GM12878 (cell line): ENCODE data around the gene WDR74. TPM values are rescaled to one million over a fixed set of nuclear protein-coding genes. Genes with fewer than 3 reads are reported as not detected.

Experiments used
- BMI1 ChIP-seq: fragments of 450-650 bp; IDR thresholded peaks from 2 replicates; pipeline ENCODE4 v1.6.1; 2016; ENCODE audit warnings: mild to moderate bottlenecking, moderate library complexity, borderline replicate concordance
- CHD4 ChIP-seq: fragments of 200-600 bp; sonication (generic); IDR thresholded peaks from 2 replicates; pipeline ENCODE4 v1.6.1; 2016; ENCODE audit warnings: mild to moderate bottlenecking
- GATAD2B ChIP-seq: fragments of 450-650 bp; conservative IDR thresholded peaks from 2 replicates; pipeline ENCODE4 v1.6.1; 2017; ENCODE audit warnings: low read depth, mild to moderate bottlenecking, moderate library complexity
- KDM1A ChIP-seq: fragments of 200-600 bp; sonication (generic); IDR thresholded peaks from 2 replicates; pipeline ENCODE4 v1.6.1; 2016; ENCODE audit warnings: borderline replicate concordance
- KLF5 ChIP-seq: fragments of 450-650 bp; IDR thresholded peaks from 2 replicates; pipeline ENCODE4 v1.6.1; 2014; ENCODE audit warnings: mild to moderate bottlenecking; ENCODE audit not compliant: partially characterized antibody
- MTA3 ChIP-seq: IDR thresholded peaks from 2 replicates; pipeline ENCODE4 v1.6.1; 2012; ENCODE audit warnings: low read length, inconsistent platforms, borderline replicate concordance
- NFYA ChIP-seq: IDR thresholded peaks from 2 replicates; pipeline ENCODE4 v1.6.1; 2011; ENCODE audit warnings: low read depth, mild to moderate bottlenecking, low read length, improper control_type of control experiment, borderline replicate concordance
- NR2C1 ChIP-seq: fragments of 450-650 bp; IDR thresholded peaks from 2 replicates; pipeline ENCODE4 v1.6.1; 2017; ENCODE audit warnings: antibody characterized with exemption, mild to moderate bottlenecking, moderate library complexity
- NR2C2 ChIP-seq: IDR thresholded peaks from 2 replicates; pipeline ENCODE4 v1.6.1; 2011; ENCODE audit warnings: borderline replicate concordance, low read depth; ENCODE audit not compliant: control insufficient read depth, insufficient read length
- PAX8 ChIP-seq: fragments of 450-650 bp; IDR thresholded peaks from 2 replicates; pipeline ENCODE4 v1.6.1; 2017; ENCODE audit warnings: mild to moderate bottlenecking, moderate library complexity
- RFX5 ChIP-seq: IDR thresholded peaks from 2 replicates; pipeline ENCODE4 v1.6.1; 2011; ENCODE audit warnings: low read depth, low read length, improper control_type of control experiment
- SIN3A ChIP-seq: IDR thresholded peaks from 2 replicates; pipeline ENCODE4 v1.6.1; 2012; ENCODE audit warnings: low read depth, low read length, improper control_type of control experiment
- SREBF1 ChIP-seq: IDR thresholded peaks from 2 replicates; pipeline ENCODE4 v1.6.1; 2012; ENCODE audit warnings: mild to moderate bottlenecking, low read length
- SUZ12 ChIP-seq: fragments of 200-600 bp; sonication (generic); IDR thresholded peaks from one replicate; pipeline ENCODE4 v1.6.1; 2018; ENCODE audit warnings: antibody characterized with exemption, mild to moderate bottlenecking; ENCODE audit not compliant: unreplicated experiment
- TCF7 ChIP-seq: IDR thresholded peaks from 2 replicates; pipeline ENCODE4 v1.6.1; 2014; ENCODE audit warnings: antibody characterized with exemption, borderline replicate concordance
- WRNIP1 ChIP-seq: IDR thresholded peaks from 2 replicates; pipeline ENCODE4 v1.6.1; 2011; ENCODE audit warnings: low read depth, low read length, improper control_type of control experiment, borderline replicate concordance
- YBX1 ChIP-seq: fragments of 450-650 bp; IDR thresholded peaks from 2 replicates; pipeline ENCODE4 v1.6.1; 2016; ENCODE audit warnings: antibody characterized with exemption
- ZNF622 ChIP-seq: fragments of 450-650 bp; IDR thresholded peaks from 2 replicates; pipeline ENCODE4 v1.6.1; 2017; ENCODE audit warnings: mild to moderate bottlenecking, inconsistent platforms
- polyA plus RNA-seq, 11 experiments: library from polyadenylated mRNA; depleted of rRNA in 4 of 11; unstranded in 6 of 11; stranded (reverse) in 5 of 11; fragments of >200 nt; fragmentation: Nextera tagmentation in 4 of 11; fragmentation: Illumina TruSeq in 1 of 11; extraction: Ambion mirVana in 4 of 11; extraction: Trizol in 1 of 11; gene quantifications; 1 replicate in 1 of 11; 2 replicates in 10 of 11; pipeline versions ENCODE4 v1.2.1 to v1.2.3, GENCODE V29; 2011 to 2016; ENCODE audit warnings: inconsistent platforms in 2 of 11, missing spikeins in 2 of 11, low read depth in 1 of 11
- total RNA-seq, 4 experiments: library from RNA; depleted of rRNA in 3 of 4; stranded (reverse); fragments of >200 nt in 3 of 4; fragmentation: Illumina TruSeq in 1 of 4; extraction: Trizol in 1 of 4; gene quantifications; 2 replicates each; pipeline versions ENCODE4 v1.2.1 to v1.2.3, GENCODE V29; 2013 to 2021
- TF ChIP-seq, protein P1 (sequence below): IDR thresholded peaks from 2 replicates; pipeline ENCODE4 v1.6.1; 2012; ENCODE audit warnings: low read depth, low read length, improper control_type of control experiment
- TF ChIP-seq, protein P2 (sequence below): IDR thresholded peaks from 2 replicates; pipeline ENCODE4 v1.6.1; 2011; ENCODE audit warnings: mild to moderate bottlenecking, low read depth, low read length, moderate library complexity; ENCODE audit not compliant: insufficient replicate concordance
- TF ChIP-seq, protein P3 (sequence below): fragments of 150-350 bp; IDR thresholded peaks from 2 replicates; pipeline ENCODE4 v1.6.1; 2016; ENCODE audit warnings: low read depth, low read length
- TF ChIP-seq, protein P4 (sequence below): fragments of 450-650 bp; formaldehyde crosslinking; IDR thresholded peaks from 2 replicates; pipeline ENCODE4 v1.5.0; 2022; ENCODE audit warnings: mild to moderate bottlenecking, missing genetic modification characterization

The WDR74 gene
- total and polyA plus RNA-seq, 10 of the 15 experiments (the other 5 are each of a cell fraction or from before 2014, with no cell fraction given) = 18.2 to 103 (median 60.7) TPM

DNA sequence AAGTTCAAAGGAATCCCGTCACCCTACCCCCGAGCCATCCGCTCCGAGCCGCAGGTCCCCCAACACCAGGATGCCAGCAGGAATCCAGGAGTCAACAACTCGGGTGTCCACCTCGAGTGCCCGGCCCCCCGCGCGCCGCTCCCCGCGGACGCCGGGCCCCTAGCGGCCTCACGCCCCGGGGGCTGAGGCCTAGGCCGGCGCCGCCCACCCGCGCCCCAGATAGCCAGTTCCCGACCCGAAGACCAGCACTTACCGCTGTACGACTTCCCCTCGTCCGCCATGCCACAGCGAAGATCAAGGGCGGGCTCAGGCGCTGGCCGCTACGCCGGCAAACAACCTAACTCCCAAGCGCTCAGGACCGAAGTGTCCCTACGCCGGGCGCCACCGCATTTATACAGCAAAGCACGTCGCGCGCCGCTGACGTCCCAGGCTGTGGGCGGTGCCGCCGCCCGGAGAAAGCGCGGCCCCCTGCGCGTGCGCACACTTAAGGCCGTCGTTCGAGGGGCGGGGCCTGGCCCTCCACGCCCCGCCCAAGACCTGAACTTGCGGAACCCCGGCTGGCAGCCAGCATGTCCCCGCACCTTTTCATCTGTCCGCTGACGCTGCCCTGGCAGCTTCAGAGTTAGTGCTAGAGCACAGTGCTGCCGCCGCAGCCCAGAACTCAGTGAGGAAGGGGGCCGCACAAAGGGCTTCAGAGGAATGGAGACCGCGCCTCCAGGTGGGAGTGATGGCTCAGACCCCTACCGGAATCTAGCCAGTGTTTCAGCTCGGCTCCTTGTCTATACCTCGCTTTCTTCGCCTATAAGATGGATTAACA lies 34.1 kb downstream of the WDR74 start, which contains the start of gene NXF1 (continued):
- TF ChIP-seq, protein P1, sequence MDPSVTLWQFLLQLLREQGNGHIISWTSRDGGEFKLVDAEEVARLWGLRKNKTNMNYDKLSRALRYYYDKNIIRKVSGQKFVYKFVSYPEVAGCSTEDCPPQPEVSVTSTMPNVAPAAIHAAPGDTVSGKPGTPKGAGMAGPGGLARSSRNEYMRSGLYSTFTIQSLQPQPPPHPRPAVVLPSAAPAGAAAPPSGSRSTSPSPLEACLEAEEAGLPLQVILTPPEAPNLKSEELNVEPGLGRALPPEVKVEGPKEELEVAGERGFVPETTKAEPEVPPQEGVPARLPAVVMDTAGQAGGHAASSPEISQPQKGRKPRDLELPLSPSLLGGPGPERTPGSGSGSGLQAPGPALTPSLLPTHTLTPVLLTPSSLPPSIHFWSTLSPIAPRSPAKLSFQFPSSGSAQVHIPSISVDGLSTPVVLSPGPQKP = peak; percentile 68
- TF ChIP-seq NR2C2 (no peak), TCF7 (0 out of 2 replicates have a peak, but pooled peaks have one; percentile 39), CHD4 (no peak), SIN3A (peak; percentile 95), KDM1A (no peak), GATAD2B (peak; percentile 87; the same call in 1 of the 2 replicates), NFYA (no peak), ZNF622 (no peak), PAX8 (no peak), SUZ12 (no peak), YBX1 (no peak), NR2C1 (peak; percentile 38; the same call in 1 of the 2 replicates), RFX5 (0 out of 2 replicates have a peak, but pooled peaks have one; percentile 52), BMI1 (no peak), MTA3 (no peak; the same call in 1 of the 2 replicates), KLF5 (peak; percentile 82), WRNIP1 (no peak), SREBF1 (no peak)
- TF ChIP-seq, protein P2, sequence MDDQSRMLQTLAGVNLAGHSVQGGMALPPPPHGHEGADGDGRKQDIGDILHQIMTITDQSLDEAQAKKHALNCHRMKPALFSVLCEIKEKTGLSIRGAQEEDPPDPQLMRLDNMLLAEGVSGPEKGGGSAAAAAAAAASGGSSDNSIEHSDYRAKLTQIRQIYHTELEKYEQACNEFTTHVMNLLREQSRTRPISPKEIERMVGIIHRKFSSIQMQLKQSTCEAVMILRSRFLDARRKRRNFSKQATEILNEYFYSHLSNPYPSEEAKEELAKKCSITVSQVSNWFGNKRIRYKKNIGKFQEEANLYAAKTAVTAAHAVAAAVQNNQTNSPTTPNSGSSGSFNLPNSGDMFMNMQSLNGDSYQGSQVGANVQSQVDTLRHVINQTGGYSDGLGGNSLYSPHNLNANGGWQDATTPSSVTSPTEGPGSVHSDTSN = peak; percentile 55
- TF ChIP-seq, protein P3, sequence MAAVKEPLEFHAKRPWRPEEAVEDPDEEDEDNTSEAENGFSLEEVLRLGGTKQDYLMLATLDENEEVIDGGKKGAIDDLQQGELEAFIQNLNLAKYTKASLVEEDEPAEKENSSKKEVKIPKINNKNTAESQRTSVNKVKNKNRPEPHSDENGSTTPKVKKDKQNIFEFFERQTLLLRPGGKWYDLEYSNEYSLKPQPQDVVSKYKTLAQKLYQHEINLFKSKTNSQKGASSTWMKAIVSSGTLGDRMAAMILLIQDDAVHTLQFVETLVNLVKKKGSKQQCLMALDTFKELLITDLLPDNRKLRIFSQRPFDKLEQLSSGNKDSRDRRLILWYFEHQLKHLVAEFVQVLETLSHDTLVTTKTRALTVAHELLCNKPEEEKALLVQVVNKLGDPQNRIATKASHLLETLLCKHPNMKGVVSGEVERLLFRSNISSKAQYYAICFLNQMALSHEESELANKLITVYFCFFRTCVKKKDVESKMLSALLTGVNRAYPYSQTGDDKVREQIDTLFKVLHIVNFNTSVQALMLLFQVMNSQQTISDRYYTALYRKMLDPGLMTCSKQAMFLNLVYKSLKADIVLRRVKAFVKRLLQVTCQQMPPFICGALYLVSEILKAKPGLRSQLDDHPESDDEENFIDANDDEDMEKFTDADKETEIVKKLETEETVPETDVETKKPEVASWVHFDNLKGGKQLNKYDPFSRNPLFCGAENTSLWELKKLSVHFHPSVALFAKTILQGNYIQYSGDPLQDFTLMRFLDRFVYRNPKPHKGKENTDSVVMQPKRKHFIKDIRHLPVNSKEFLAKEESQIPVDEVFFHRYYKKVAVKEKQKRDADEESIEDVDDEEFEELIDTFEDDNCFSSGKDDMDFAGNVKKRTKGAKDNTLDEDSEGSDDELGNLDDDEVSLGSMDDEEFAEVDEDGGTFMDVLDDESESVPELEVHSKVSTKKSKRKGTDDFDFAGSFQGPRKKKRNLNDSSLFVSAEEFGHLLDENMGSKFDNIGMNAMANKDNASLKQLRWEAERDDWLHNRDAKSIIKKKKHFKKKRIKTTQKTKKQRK = no peak
- TF ChIP-seq, protein P4, sequence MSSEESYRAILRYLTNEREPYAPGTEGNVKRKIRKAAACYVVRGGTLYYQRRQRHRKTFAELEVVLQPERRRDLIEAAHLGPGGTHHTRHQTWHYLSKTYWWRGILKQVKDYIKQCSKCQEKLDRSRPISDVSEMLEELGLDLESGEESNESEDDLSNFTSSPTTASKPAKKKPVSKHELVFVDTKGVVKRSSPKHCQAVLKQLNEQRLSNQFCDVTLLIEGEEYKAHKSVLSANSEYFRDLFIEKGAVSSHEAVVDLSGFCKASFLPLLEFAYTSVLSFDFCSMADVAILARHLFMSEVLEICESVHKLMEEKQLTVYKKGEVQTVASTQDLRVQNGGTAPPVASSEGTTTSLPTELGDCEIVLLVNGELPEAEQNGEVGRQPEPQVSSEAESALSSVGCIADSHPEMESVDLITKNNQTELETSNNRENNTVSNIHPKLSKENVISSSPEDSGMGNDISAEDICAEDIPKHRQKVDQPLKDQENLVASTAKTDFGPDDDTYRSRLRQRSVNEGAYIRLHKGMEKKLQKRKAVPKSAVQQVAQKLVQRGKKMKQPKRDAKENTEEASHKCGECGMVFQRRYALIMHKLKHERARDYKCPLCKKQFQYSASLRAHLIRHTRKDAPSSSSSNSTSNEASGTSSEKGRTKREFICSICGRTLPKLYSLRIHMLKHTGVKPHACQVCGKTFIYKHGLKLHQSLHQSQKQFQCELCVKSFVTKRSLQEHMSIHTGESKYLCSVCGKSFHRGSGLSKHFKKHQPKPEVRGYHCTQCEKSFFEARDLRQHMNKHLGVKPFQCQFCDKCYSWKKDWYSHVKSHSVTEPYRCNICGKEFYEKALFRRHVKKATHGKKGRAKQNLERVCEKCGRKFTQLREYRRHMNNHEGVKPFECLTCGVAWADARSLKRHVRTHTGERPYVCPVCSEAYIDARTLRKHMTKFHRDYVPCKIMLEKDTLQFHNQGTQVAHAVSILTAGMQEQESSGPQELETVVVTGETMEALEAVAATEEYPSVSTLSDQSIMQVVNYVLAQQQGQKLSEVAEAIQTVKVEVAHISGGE (CRISPR knock-in tag) = no peak
